B cell (primary cell): ENCODE results near the gene TGM3.

Source experiments
- CTCF ChIP-seq: fragments of 200-600 bp; IDR thresholded peaks from one replicate; pipeline ENCODE4 v1.8.0; 2022; ENCODE audit warnings: antibody characterized with exemption, mild to moderate bottlenecking
- EZH2 ChIP-seq: IDR thresholded peaks from 2 replicates; pipeline ENCODE4 v1.6.1; 2012; ENCODE audit warnings: borderline replicate concordance, low read depth, mild to moderate bottlenecking, moderate library complexity, low read length; ENCODE audit not compliant: insufficient read depth, poor library complexity, severe bottlenecking

- TF ChIP-seq CTCF, result no peak
- TF ChIP-seq EZH2, result no peak
Measured at GRCh38 chr20:2307136-2307535, 11.3 kb downstream of the TGM3 start.
